Uterus (tissue), 4 donors: ENCODE results near the gene SETMAR. TPM values are rescaled to one million over a fixed set of nuclear protein-coding genes. Genes with fewer than 3 reads are reported as not detected.

ENCODE experiments used
- DNase-seq, 2 donors: peaks; one replicate each; pipeline ENCODE4 v3.0.0-alpha.2; 2019 to 2020
- H3K27ac ChIP-seq, 2 donors: fragments of 200-600 bp; sonication (generic); 1 replicate in 1 of 2; 2 replicates in 1 of 2; pipeline ENCODE4 v1.5.1; 2016 to 2018
- H3K27me3 ChIP-seq, 2 donors: fragments of 200-600 bp; sonication (generic); one replicate each; pipeline ENCODE4 v1.5.1; 2018 to 2019; ENCODE audit warnings: control low read depth in 1 of 2
- H3K36me3 ChIP-seq, 2 donors: fragments of 200-600 bp; sonication (generic); one replicate each; pipeline ENCODE4 v1.5.1; 2019; ENCODE audit warnings: control low read depth in 1 of 2
- H3K4me1 ChIP-seq, 2 donors: fragments of 200-600 bp; sonication (generic); one replicate each; pipeline ENCODE4 v1.5.1; 2018 to 2019; ENCODE audit warnings: control low read depth in 1 of 2
- H3K4me3 ChIP-seq, 2 donors: fragments of 200-600 bp; sonication (generic); 1 replicate in 1 of 2; 2 replicates in 1 of 2; pipeline ENCODE4 v1.5.1; 2018 to 2019; ENCODE audit warnings: mild to moderate bottlenecking in 1 of 2
- H3K9me3 ChIP-seq, 2 donors: fragments of 200-600 bp; sonication (generic); one replicate each; pipeline ENCODE4 v1.5.1; 2019; ENCODE audit warnings: control low read depth in 1 of 2
- POLR2A ChIP-seq, 2 donors: fragments of 450-650 bp; IDR thresholded peaks; one replicate each; pipeline ENCODE4 v1.6.1; 2016; ENCODE audit warnings: antibody characterized with exemption in 2 of 2, mild to moderate bottlenecking in 1 of 2, moderate library complexity in 1 of 2
- intact Hi-C: fragments of 100-400 bp; cut with DNase I; formaldehyde crosslinking; loops from one replicate; pipeline ENCODE4 v1.15.1; 2023; ENCODE audit warnings: low total_unique reads
- total RNA-seq, 4 donors: library from RNA; depleted of rRNA in 3 of 4; stranded (reverse); fragments of >200 nt in 3 of 4; gene quantifications; one replicate each; pipeline versions ENCODE4 v1.1.0 to v1.2.4, GENCODE V29; 2014 to 2023
- TF ChIP-seq, protein P1 (sequence below), 4 experiments: fragments of 200-600 bp in 2 of 4; fragments of 450-650 bp in 2 of 4; sonication (generic) in 2 of 4; IDR thresholded peaks; one replicate each; pipeline ENCODE4 v1.5.1; 2016 to 2019; ENCODE audit warnings: antibody characterized with exemption in 4 of 4, mild to moderate bottlenecking in 2 of 4, moderate library complexity in 1 of 4
- donor health status: DM: yes; HTN: yes; CAD: no.

The SETMAR gene
- total RNA-seq, 4 donors from 2014 or later = 32.3 to 37.6 (median 36.2) TPM

DNA sequence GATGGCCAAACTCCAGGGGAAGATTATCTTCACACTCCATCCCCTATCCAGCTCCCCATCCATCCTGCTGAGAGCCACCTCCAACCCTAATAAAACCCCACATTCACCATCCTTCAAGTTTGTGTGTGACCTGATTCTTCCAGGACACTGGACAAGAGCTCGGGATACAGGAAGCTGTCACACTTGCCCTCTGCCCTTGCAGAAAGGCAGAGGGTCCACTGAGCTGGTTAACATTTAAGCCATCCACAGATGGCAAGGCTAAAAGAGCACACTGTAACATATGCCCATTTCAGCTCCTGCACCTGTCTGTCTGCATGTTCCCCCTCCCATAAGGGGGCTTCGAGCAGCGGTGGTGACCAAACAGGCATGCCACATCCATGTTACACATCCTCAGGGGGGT lies 29.8 kb downstream of the SETMAR start:
- intact Hi-C loops = no loop called here
- TF ChIP-seq, protein P1, sequence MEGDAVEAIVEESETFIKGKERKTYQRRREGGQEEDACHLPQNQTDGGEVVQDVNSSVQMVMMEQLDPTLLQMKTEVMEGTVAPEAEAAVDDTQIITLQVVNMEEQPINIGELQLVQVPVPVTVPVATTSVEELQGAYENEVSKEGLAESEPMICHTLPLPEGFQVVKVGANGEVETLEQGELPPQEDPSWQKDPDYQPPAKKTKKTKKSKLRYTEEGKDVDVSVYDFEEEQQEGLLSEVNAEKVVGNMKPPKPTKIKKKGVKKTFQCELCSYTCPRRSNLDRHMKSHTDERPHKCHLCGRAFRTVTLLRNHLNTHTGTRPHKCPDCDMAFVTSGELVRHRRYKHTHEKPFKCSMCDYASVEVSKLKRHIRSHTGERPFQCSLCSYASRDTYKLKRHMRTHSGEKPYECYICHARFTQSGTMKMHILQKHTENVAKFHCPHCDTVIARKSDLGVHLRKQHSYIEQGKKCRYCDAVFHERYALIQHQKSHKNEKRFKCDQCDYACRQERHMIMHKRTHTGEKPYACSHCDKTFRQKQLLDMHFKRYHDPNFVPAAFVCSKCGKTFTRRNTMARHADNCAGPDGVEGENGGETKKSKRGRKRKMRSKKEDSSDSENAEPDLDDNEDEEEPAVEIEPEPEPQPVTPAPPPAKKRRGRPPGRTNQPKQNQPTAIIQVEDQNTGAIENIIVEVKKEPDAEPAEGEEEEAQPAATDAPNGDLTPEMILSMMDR (IDR thresholded peaks at IDR 0.05) = no peak
- H3K27ac ChIP-seq = no peak overlapping the region
- DNase-seq = no peak
- H3K9me3 ChIP-seq = no peaks in the 10 kb centered on the region
- no peaks in the 10 kb centered on the region for H3K27me3 ChIP-seq
- H3K36me3 ChIP-seq = no peaks in the 10 kb centered on the region
- H3K4me1 ChIP-seq = no peaks in the 10 kb centered on the region
- H3K4me3 ChIP-seq = no peak overlapping the region

DNA sequence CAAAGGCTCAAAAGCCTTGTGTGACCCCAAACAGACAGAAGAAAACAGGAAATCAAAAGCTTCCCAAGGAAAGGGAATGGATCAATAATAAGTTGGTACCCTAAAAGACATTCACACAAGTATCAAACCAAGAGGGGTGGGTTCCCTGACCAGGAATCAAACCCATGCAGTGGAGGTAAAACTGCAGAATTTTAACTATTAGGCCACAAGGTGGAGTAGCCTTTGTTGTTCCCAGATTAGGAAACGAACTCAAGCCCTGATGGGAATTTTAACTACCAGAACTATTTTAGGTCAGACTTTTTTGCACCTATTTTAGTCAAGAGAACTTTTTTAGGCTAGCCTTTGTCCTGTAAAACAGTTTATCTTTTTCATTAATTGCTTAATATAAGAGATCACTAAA lies 31.4 kb downstream of the SETMAR start:
- Histone ChIP-seq H3K27ac (no peak overlapping the region), H3K4me1 (no peaks in the 10 kb centered on the region), H3K27me3 (no peaks in the 10 kb centered on the region), H3K9me3 (no peaks in the 10 kb centered on the region), H3K36me3 (no peaks in the 10 kb centered on the region), H3K4me3 (no peak overlapping the region)
- DNase-seq = no peak
- no peak for TF ChIP-seq POLR2A (IDR thresholded peaks at IDR 0.05)
- TF ChIP-seq, protein P1 (IDR thresholded peaks at IDR 0.05) = no peak
- intact Hi-C loops = no loop called here

- TF ChIP-seq, protein P1 (IDR thresholded peaks at IDR 0.05) = no peak
- TF ChIP-seq POLR2A (IDR thresholded peaks at IDR 0.05) = no peak
- Histone ChIP-seq H3K36me3 (no peaks in the 10 kb centered on the region), H3K27me3 (no peaks in the 10 kb centered on the region), H3K4me1 (peaks cover 0 to 10% of the 10 kb centered on the region in 2 donors), H3K4me3 (no peak overlapping the region), H3K9me3 (no peaks in the 10 kb centered on the region), H3K27ac (peak overlapping the region in 1 of 2 donors; percentile 22)
- DNase-seq = no peak
- intact Hi-C loops = no loop called here
Measured at GRCh38 chr3:4335840-4336562, 32.8 kb downstream of the SETMAR start.

DNA sequence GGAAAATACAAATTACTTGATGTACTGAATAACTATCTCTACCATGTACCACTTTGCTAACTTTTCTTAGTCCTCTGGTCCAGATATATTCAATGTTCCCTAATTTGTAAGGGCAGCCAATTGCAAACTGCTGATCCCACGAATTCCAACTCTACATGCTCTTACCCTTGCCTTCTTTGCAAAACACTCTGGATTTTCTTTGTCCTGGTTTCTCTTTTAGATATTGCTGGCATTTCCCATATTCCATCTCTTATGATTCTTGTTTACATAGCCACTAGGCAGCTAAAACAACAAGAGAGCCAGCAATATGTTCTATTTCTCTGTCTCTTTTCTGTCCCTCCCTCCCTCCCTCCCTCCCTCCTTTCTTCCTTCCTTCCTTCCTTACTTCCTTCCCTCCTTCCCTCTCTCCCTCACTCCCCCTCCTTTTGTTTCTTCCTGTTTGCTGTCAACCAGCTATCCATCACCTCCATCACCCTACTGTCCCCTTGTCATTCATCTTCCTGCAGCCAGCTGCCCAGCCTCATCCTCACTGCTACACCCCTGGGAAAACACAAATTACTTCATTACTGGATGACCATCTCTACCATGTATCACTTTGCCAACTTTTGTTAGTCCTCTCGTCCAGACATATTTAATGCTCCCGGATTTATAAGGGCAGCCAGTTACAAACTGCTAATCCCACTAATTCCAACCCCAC lies 33.8 kb downstream of the SETMAR start:
- Histone ChIP-seq H3K4me1 (peaks cover 0 to 17% of the 10 kb centered on the region in 2 donors), H3K36me3 (no peaks in the 10 kb centered on the region), H3K27me3 (no peaks in the 10 kb centered on the region), H3K4me3 (no peak overlapping the region), H3K9me3 (no peaks in the 10 kb centered on the region), H3K27ac (peak overlapping the region in 1 of 2 donors; percentile 28)
- DNase-seq = no peak
- intact Hi-C loops = no loop called here
- no peak for TF ChIP-seq POLR2A (IDR thresholded peaks at IDR 0.05)
- TF ChIP-seq, protein P1 (IDR thresholded peaks at IDR 0.05) = no peak

- Histone ChIP-seq H3K36me3 (no peaks in the 10 kb centered on the region), H3K4me3 (no peak overlapping the region), H3K27me3 (no peaks in the 10 kb centered on the region), H3K4me1 (peaks cover 0 to 24% of the 10 kb centered on the region in 2 donors), H3K27ac (peak overlapping the region; percentile 76 to 90), H3K9me3 (no peaks in the 10 kb centered on the region)
- no peak for TF ChIP-seq POLR2A (IDR thresholded peaks at IDR 0.05)
- TF ChIP-seq, protein P1 (IDR thresholded peaks at IDR 0.05) = no peak
- intact Hi-C loops = no loop called here
- no peak for DNase-seq
Measured at GRCh38 chr3:4338751-4339150, 35.6 kb downstream of the SETMAR start.
